ENCODE measurements around the gene RAPGEF1.
"Not testable (repeated sequence)": the region's sequence is repeated elsewhere in the genome, so short reads cannot be mapped to it uniquely, and the experiment has no call there.

Gene RAPGEF1

GRCh38 chr9:131685753-131686706, 53.8 kb downstream of the RAPGEF1 start:
- DNase-seq (ENCODE audit: low read depth) = no peak

GRCh38 chr9:131683094-131683493, 56.8 kb downstream of the RAPGEF1 start:
- not testable (repeated sequence) for DNase-seq (ENCODE audit: low read depth)

GRCh38 chr9:131682261-131682660, 57.6 kb downstream of the RAPGEF1 start:
- DNase-seq (ENCODE audit: low read depth) = no peak

GRCh38 chr9:131681826-131682225, 58.0 kb downstream of the RAPGEF1 start:
- not testable (repeated sequence) for DNase-seq (ENCODE audit: low read depth)

- not testable (repeated sequence) for DNase-seq (ENCODE audit: low read depth)
Observed at GRCh38 chr9:131681108-131681507, 58.8 kb downstream of the RAPGEF1 start.

- no peak for DNase-seq (ENCODE audit: low read depth)
Observed at GRCh38 chr9:131679261-131680020, 60.4 kb downstream of the RAPGEF1 start.

GRCh38 chr9:131678499-131679111, 61.3 kb downstream of the RAPGEF1 start:
- DNase-seq (ENCODE audit: low read depth) = no peak

GRCh38 chr9:131677444-131678180, 62.3 kb downstream of the RAPGEF1 start:
- DNase-seq (ENCODE audit: low read depth) = no peak

- no peak for DNase-seq (ENCODE audit: low read depth)
Observed at GRCh38 chr9:131677049-131677443, 62.8 kb downstream of the RAPGEF1 start.

- DNase-seq (ENCODE audit: low read depth) = no peak
Observed at GRCh38 chr9:131676431-131676972, 63.4 kb downstream of the RAPGEF1 start.

GRCh38 chr9:131675437-131676022, 64.3 kb downstream of the RAPGEF1 start:
- DNase-seq (ENCODE audit: low read depth) = no peak

- no peak for DNase-seq (ENCODE audit: low read depth)
Observed at GRCh38 chr9:131674425-131675421, 65.2 kb downstream of the RAPGEF1 start.

- no peak for DNase-seq (ENCODE audit: low read depth)
Observed at GRCh38 chr9:131673531-131673930, 66.3 kb downstream of the RAPGEF1 start.

- DNase-seq (ENCODE audit: low read depth) = no peak
Observed at GRCh38 chr9:131673068-131673467, 66.8 kb downstream of the RAPGEF1 start.

- no peak for DNase-seq (ENCODE audit: low read depth)
Observed at GRCh38 chr9:131672451-131672850, 67.4 kb downstream of the RAPGEF1 start.

- DNase-seq (ENCODE audit: low read depth) = no peak
Observed at GRCh38 chr9:131671133-131671520, 68.7 kb downstream of the RAPGEF1 start.

GRCh38 chr9:131670247-131671132, 69.4 kb downstream of the RAPGEF1 start:
- no peak for DNase-seq (ENCODE audit: low read depth)

GRCh38 chr9:131669269-131670157, 70.4 kb downstream of the RAPGEF1 start:
- no peak for DNase-seq (ENCODE audit: low read depth)

All from stimulated activated CD8-positive, alpha-beta memory T cell treated with anti-CD3 and anti-CD28 coated beads, Interleukin-15, amount 100 ng/mL, for 24 hours (primary cell).